HepG2 (cell line): Measurements from ENCODE around the gene PRSS21. TPM values are rescaled to one million over a fixed set of nuclear protein-coding genes. Genes with fewer than 3 reads are reported as not detected.

Experiments
- HOXA9 ChIP-seq: sonication (generic); formaldehyde crosslinking; IDR thresholded peaks from 2 replicates; pipeline ENCODE4 v1.8.1; 2022; ENCODE audit warnings: missing genetic modification reagents, mild to moderate bottlenecking, moderate library complexity, borderline replicate concordance
- KAT8 ChIP-seq: IDR thresholded peaks from 2 replicates; pipeline ENCODE4 v1.6.1; 2016; ENCODE audit warnings: missing genetic modification reagents, missing compliant biosample characterization
- NR2F1 ChIP-seq, 2 experiments: fragments of 450-650 bp in 1 of 2; formaldehyde crosslinking in 1 of 2; IDR thresholded peaks; 2 replicates each; pipeline versions ENCODE4 v1.5.0 to v1.6.1; 2016 to 2020; ENCODE audit warnings: mild to moderate bottlenecking in 1 of 2, missing compliant biosample characterization in 1 of 2, missing genetic modification reagents in 1 of 2, moderate library complexity in 1 of 2
- THAP9 ChIP-seq: sonication (generic); formaldehyde crosslinking; IDR thresholded peaks from 2 replicates; pipeline ENCODE4; 2020; ENCODE audit warnings: missing genetic modification reagents, mild to moderate bottlenecking, borderline replicate concordance
- U2AF1 ChIP-seq: fragments of 200-400 bp; formaldehyde crosslinking; optimal IDR thresholded peaks from 2 replicates; pipeline ENCODE3; 2017; ENCODE audit warnings: mild to moderate bottlenecking, low read depth, low read length
- ZNF224 ChIP-seq: sonication (generic); formaldehyde crosslinking; IDR thresholded peaks from 2 replicates; pipeline ENCODE4 v1.5.0; 2020; ENCODE audit warnings: mild to moderate bottlenecking, missing genetic modification reagents
- ZNF263 ChIP-seq: sonication (generic); formaldehyde crosslinking; IDR thresholded peaks from 2 replicates; pipeline ENCODE4 v1.4.0; 2020; ENCODE audit warnings: missing genetic modification reagents
- ZNF354B ChIP-seq: sonication (generic); formaldehyde crosslinking; IDR thresholded peaks from 2 replicates; pipeline ENCODE4 v1.8.0; 2022; ENCODE audit warnings: mild to moderate bottlenecking, missing genetic modification reagents
- ZNF557 ChIP-seq: sonication (generic); formaldehyde crosslinking; IDR thresholded peaks from 2 replicates; pipeline ENCODE4 v1.4.0; 2020; ENCODE audit warnings: missing genetic modification reagents
- ZNF562 ChIP-seq: sonication (generic); formaldehyde crosslinking; IDR thresholded peaks from 2 replicates; pipeline ENCODE4 v1.8.0; 2022; ENCODE audit warnings: missing genetic modification reagents, borderline replicate concordance
- polyA plus RNA-seq, 8 experiments: library from polyadenylated mRNA; depleted of rRNA in 3 of 8; stranded (reverse) in 7 of 8; unstranded in 1 of 8; fragments of >200 nt; fragmentation: Illumina TruSeq in 4 of 8; extraction: Trizol in 4 of 8; gene quantifications; 2 replicates each; pipeline versions ENCODE4 v1.2.1 to v1.2.3, GENCODE V29; 2011 to 2016; ENCODE audit warnings: low read depth in 4 of 8, missing spikeins in 1 of 8, mixed read lengths in 1 of 8; ENCODE audit not compliant: insufficient read depth in 1 of 8
- total RNA-seq, 5 experiments: library from RNA; depleted of rRNA; stranded (reverse); fragments of >200 nt; fragmentation: Illumina TruSeq; extraction: Trizol; gene quantifications; 2 replicates each; pipeline ENCODE4 v1.2.3, GENCODE V29; 2016; ENCODE audit warnings: low read depth in 1 of 5
- TF ChIP-seq, protein P1 (sequence below): sonication (generic); formaldehyde crosslinking; IDR thresholded peaks from 2 replicates; pipeline ENCODE4 v1.5.1; 2020; ENCODE audit warnings: missing genetic modification reagents, mild to moderate bottlenecking, borderline replicate concordance
- TF ChIP-seq, protein P2 (sequence below): fragments of 450-650 bp; IDR thresholded peaks from 2 replicates; pipeline ENCODE4 v1.6.1; 2017

Gene PRSS21
- total and polyA plus RNA-seq, 2 of the 13 experiments (the other 11 are each of a cell fraction or from before 2014, with no cell fraction given) = not detected

GRCh38 chr16:2845116-2845515 lies 28.1 kb downstream of the PRSS21 start (continued):
- no peak for TF ChIP-seq THAP9 (CRISPR knock-in tag)
- TF ChIP-seq ZNF263 = no peak
- TF ChIP-seq NR2F1 (CRISPR knock-in tag; IDR thresholded peaks at IDR 0.05) = no peak
- TF ChIP-seq U2AF1 = no peak
- TF ChIP-seq ZNF224 (CRISPR knock-in tag) = no peak
- TF ChIP-seq ZNF557 (CRISPR knock-in tag) = no peak
- TF ChIP-seq HOXA9 (CRISPR knock-in tag) = no peak
- TF ChIP-seq, protein P1, sequence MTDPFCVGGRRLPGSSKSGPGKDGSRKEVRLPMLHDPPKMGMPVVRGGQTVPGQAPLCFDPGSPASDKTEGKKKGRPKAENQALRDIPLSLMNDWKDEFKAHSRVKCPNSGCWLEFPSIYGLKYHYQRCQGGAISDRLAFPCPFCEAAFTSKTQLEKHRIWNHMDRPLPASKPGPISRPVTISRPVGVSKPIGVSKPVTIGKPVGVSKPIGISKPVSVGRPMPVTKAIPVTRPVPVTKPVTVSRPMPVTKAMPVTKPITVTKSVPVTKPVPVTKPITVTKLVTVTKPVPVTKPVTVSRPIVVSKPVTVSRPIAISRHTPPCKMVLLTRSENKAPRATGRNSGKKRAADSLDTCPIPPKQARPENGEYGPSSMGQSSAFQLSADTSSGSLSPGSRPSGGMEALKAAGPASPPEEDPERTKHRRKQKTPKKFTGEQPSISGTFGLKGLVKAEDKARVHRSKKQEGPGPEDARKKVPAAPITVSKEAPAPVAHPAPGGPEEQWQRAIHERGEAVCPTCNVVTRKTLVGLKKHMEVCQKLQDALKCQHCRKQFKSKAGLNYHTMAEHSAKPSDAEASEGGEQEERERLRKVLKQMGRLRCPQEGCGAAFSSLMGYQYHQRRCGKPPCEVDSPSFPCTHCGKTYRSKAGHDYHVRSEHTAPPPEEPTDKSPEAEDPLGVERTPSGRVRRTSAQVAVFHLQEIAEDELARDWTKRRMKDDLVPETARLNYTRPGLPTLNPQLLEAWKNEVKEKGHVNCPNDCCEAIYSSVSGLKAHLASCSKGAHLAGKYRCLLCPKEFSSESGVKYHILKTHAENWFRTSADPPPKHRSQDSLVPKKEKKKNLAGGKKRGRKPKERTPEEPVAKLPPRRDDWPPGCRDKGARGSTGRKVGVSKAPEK = no peak
- no peak for TF ChIP-seq ZNF562 (CRISPR knock-in tag)
- TF ChIP-seq KAT8 (CRISPR knock-in tag) = no peak
- no peak for TF ChIP-seq ZNF354B (CRISPR knock-in tag)
- TF ChIP-seq, protein P2, sequence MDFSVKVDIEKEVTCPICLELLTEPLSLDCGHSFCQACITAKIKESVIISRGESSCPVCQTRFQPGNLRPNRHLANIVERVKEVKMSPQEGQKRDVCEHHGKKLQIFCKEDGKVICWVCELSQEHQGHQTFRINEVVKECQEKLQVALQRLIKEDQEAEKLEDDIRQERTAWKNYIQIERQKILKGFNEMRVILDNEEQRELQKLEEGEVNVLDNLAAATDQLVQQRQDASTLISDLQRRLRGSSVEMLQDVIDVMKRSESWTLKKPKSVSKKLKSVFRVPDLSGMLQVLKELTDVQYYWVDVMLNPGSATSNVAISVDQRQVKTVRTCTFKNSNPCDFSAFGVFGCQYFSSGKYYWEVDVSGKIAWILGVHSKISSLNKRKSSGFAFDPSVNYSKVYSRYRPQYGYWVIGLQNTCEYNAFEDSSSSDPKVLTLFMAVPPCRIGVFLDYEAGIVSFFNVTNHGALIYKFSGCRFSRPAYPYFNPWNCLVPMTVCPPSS = no peak
